Hematopoietic multipotent progenitor cell treated with erythropoietin and hydrocortisone succinate and interleukin-3 and kit ligand, for 4 days (in vitro differentiated cells): ENCODE results near the gene RASSF4.

Experiments
- DNase-seq: peaks from one replicate; pipeline ENCODE4 v3.0.0-alpha.2; 2015

RASSF4 gene, protein sequence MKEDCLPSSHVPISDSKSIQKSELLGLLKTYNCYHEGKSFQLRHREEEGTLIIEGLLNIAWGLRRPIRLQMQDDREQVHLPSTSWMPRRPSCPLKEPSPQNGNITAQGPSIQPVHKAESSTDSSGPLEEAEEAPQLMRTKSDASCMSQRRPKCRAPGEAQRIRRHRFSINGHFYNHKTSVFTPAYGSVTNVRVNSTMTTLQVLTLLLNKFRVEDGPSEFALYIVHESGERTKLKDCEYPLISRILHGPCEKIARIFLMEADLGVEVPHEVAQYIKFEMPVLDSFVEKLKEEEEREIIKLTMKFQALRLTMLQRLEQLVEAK

DNA sequence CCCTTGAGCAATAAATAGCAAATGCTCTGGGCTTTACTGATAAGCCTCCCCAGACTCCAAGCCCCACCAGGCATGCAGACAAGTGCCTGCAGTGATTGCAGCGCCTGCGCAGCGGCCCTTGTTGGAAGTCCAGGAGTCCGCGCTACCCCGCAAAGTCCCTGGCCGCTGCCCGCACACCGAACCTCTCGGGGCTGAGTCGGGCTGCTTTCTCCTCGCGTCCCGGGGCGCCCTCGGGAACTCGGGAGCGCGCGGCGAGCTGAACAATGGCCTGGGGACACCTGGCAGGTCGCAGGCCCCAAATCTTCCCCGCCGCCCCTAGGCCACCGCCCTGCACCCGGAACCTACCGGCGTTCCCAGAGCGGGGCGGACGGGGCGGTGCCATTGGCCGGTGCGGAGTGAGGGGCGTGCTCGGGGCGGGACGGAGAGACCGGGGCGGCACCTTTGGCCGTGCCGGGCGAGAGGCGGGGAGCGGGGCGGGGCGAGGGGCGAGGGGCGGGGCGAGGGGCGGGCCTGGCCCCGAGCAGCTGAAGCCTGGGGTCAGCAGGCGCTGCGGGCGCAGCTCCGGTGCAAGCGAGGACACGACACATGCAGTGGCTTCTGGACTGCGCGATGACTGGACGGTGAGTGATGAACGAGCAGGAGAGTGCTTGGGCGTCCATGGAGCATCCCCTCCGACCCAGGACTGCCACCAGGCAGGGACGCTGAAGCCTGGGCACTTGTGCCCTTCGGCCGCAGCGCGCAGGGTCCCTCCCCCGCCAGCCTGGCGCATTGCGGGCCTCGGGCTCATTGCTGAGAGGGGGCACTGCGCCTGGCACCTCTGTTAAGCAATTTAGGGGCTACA, at the start of gene RASSF4:
Gene RASSF4, plus strand, starts transcription at position 556 of the 841 bp plus-strand sequence. CDS start 10,401 bp downstream, outside the sequence.
- DNase-seq: peak; percentile 94

DNA sequence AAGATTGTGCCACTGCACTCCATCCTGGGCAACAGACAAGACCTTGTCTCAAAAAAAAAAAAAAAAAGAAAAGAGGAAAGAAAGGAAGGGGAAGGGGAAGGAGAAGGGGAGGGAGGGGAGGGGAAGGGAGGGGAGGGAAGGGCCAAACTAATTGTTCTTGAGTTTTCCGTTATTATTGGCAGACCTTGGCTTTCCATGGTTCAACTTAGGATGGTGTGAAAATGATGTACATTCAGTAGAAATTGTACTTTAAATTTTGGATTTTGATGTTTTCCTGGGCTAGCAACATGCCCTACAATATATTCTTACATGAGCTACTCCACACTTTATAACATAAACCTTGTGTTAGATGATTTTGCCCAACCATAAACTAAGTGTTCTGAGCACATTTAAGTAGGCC, 49.7 kb upstream of the RASSF4 start:
- no peak for DNase-seq

DNA sequence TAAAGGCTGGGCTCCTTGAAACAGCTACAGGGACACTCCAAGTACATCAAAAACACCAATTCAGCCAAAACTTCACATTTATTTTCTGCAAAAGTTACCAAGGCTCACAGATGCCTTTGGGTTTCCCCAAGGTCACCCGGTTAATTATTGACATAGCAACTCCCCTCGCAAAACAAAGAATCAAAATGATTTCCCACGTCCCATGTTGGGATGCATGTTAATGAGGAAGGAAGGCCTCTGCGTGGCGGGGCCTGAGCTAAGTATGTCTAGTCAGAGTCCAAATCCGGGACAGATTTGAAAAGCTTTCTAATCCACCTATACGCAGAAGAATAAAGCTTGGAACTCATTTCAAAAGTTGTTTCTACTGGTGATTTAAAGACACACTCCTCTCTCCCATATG, 49.0 kb upstream of the RASSF4 start:
- no peak for DNase-seq

DNA sequence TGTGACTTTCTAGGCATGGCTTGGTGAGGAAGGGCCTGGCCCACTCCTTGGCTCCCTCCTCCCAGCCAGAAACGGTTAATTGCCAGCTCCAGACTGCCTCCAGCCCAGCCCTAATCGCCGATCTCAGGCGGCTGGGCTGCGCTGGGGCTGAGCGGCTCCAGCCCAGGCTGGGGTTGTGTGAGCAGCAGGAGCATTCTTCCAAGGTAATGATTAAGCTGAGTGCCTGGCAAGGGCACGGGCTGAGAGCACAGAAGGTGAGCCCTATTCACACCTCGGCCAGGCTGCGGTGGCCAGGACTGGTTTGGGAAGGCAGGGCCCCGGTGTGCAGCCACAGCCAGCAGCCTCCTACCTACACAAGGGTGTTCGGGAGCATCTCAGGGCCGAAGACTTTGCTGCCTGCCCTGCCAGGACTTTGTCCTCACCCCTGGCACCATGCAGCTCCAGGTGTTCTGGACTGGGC, 48.5 kb upstream of the RASSF4 start, which contains the start of gene TMEM72:
Gene TMEM72, plus strand, starts transcription at position 257 of the 460 bp plus-strand sequence. Its CDS starts 176 bp downstream, at position 433.
- peak; percentile 86 for DNase-seq

DNA sequence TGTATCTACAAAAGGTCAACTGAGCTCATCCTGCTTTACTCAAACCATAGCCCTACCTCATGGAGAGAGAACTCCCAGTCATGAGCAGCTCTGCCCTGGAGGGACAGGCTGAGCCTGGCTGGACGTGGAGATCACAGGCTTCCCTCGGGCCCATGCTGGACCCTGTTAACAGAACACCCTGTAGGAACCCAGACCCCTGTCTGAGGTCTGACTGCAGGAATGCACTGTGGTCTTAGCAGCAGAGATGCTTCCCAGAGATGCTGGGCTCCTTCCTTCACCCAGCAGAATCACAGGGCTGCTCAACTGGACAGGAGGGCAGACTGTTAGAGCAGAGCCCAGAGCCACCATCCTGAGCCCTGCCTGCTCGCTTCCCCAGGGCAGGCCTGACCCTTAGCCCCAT, 47.7 kb upstream of the RASSF4 start:
- DNase-seq: no peak

DNA sequence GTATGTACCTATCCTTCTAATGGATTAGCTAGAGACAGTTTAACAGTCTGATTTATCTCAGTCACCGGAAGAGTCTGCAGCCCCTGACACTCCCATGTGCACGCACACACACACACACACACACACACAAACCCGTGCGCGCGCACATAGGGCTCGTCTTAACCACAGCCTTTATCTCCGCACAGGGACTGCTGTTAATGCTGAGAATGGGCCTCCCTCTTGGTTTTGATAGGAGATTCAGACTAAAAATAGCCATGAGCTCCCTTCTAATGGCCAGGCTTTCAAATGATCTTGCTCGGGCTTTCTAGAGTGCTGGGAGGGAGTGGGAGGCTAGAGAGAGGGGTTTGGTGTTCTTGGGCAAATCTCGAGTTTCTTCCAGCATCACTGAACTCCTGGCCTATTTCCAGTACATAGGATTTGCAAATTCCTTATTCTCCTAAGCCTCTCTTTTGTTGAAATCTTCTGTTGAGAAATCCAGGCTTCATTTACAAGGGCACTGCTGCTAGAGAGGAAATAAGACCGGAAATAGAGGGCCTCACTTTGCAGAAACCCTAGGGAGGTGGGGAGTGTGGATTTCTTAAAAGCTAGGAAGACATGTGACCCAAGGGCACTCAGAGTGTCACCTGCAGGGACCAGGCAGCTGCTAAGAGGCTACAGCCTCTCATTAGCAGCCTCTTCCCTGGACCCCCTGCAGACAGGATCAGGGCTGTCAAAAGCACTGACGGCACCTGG, 46.1 kb upstream of the RASSF4 start:
- DNase-seq: peak; percentile 98

DNA sequence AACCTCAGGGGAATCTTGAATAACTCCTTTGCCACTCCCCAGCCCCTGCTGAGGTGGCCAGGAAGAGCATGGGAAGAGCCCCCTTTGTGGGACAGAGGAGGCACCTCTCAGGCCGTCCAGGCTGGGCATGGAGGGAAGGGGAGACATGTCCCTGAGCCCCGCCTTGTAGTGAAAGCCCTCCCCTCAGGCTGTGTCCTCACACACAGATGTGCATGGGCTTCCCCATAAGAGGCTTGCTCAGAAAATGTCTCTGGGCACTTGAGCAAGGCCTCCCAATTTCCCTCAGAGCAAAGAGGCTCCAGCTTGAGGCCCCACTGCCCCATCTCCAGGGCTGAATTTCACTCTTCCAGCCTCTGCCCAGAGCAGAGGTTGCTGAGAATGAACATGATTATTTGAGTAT, 44.7 kb upstream of the RASSF4 start:
- no peak for DNase-seq

DNA sequence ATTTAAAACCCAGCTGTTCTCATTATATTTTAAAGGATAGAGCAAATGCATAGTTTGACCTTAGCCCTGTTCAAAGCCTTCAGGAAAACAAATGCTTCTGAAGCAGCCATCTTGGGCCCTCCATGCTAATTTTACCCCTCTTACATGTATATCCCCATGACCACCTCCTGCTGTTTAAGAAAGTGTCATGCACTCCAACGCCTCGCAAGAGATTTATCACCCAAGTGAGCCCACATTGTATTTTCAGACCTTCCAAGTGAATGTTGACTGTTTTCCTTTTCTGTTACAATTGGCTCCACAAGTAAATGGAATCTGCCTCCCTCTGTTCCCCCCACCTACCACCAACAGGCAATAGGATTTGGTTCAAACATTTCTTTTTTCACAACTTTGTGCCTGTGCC, 43.2 kb upstream of the RASSF4 start:
- DNase-seq: no peak

DNA sequence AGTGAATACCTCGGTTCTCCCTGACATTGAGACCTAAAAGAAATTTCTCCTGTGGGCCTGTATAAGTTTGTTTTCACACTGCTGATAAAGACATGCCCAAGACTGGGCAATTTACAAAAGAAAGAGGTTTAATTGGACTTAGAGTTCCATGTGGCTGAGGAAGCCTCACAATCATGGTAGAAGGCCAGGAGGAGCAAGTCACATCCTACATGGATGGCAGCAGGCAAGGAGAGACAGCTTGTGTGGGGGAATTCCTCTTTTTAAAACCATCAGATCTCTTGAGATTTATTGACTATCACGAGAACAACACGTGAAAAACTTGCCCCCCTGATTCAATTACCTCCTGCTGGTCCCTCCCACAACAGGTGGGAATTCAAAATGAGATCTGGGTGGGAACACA, 41.8 kb upstream of the RASSF4 start:
- DNase-seq: no peak

DNA sequence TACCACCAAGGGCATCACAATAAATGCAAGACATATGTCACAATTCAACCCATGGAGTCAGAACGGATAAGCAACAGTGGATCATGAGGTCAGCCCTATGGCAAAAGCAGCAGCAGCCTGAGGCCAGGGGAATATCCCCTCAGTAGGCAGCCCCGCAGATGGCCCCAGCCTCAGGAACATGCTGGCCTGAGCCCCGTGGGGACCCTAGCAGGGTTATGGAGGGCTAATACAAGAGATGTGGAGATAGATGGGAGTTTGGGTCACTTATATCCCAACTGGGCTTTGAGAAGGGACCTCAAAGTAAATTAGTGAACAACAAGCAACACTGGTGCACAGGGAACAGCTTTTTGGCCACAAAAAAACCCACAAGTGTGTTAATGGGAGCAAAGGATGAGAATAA, 39.4 kb upstream of the RASSF4 start:
- DNase-seq: no peak

DNA sequence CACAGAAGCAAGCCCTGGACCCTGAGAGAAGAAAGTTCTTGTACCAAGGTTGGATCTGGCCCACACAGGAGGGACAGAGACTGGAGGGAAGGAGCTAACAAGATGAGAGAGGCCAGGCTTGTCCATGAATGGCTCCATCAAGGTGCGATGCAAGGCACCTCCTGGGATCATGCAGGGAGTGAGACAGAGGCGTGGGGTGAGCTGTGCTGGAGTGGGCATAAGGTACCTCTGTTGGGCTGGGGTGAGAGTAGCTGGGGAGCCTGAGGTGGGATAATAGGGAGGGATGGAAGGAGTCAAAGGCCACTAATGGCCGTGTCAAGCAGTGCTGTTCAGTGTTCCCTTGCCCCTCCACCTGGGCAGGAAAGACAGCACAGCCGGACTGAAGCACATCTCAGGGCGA, 38.5 kb upstream of the RASSF4 start:
- no peak for DNase-seq

DNA sequence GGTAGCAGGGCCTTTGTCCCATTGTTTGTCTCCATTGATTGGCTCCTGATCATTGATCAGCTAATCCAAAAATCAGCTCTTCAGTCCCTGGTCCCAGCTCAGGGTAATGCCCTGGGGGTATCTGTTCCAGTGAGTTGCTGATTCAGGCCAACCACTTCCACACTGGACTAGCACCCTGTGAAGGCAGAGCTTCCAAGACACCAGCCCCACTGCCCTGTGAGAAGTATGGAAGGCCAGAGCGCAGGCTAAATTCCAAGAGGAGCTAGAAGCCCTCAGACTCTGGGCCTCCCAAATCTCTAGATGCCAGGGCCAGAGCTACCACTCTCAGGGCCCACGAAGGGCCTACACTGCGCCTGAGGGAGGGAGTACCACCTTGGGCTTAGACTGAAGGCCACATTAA, 38.1 kb upstream of the RASSF4 start:
- no peak for DNase-seq

DNA sequence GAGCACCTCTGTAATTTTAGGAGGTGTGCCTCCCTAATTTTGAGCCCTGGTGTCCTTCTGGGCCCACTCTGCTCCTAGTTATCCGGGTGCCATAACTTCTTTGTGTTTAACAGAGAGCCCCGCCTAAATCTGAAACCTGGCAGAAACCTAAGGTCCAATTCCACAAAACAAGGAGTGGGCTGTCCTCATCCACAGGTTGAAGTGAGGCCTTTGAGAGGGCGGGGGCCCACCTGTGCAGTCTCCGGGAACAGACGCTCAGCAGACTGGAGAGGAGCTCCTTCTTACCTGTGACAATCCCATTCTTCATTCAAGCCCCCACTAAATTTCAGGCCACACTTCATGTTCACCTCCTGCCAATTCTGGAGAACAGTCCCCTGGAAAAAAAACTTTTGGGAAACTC, 37.6 kb upstream of the RASSF4 start:
- no peak for DNase-seq

DNA sequence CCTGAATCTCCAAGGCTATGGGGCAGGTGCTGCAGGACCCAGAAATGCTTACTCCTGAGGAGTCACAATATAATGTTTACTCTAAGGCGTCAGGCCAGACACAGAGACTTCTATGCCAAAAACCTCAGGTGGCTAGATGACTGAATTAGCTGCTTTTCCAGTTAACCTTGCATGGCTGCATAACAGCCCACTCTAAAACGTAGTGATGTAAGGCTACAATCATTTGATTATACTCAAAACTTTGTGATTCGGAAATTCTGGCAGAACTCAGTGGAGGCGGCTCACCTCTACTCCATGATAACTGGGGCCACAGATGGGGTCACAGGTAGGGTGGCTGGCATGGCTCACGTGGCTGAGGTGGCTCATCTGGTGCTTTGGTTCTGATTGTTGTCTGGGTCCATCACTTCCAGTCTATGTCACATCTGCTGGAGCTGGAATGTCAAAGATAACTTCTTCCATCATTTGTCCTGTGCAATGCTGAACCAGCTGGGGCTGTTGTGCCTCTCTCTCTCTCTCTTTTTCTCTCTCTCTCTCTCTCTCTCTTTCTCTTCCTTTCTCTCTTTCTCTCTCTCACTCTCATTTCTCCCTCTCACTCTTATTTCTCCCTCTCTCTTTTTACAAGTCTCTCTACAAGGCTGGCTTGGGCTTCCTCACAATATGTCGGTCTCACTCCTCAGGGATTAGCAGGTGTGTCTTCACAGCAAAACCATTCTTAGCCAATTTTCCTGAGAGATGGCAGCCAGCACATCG, 36.6 kb upstream of the RASSF4 start:
- DNase-seq: no peak

DNA sequence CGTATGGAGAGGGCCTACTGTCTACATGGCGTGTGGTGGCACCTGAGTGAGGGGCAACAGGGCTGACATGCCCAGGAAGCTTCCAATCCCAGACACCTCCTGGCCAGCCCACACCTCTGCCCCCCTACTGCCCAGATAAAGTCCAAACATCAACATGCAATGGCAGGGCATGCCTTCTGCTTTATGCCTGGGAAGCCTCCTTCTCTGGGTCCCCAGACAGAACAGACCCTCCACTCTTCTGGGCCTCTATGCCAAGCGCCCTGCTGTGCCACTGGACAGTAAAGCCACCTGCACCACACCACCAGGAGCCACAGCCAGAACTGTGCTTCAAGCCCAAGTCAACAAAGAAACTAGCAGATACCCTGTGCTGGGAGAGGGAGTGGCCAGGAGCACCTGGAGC, 36.0 kb upstream of the RASSF4 start:
- no peak for DNase-seq

DNA sequence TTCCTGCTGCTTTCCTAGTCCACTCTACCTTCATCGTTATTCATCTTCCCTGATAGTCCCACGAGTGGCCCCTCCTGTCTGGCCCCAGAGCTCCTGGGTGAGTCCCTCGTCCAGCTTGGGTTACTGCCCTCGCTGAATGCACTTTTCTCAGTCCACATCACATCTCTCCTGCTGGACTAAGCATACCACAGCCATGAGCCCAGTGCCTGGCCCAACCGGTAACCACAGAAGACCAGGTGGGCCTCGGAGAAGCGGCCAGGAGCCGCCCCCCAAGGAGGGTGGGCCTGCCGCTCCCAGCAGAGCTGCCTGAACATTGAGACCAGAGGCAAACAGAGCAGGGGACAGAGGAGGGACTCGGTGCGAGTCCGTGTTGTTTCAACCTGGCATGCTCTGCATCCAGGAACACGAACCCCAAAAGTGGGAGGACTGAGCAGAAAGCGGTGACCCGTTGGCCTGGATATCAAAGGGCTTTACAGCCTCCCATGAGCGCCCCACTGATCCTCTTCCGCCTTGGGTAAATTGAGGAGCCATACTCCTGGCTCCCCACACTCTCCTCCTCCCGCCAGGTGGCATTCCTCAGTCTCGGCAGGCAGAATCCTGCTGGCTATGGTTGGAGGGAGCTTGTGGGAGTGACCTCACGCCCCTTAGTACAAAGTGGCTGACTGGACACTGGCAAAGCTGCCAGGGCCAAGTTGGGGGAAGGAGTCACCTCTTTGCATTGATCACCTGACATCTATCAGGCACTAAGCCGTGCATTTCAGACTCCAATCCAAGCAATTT, 35.2 kb upstream of the RASSF4 start:
- DNase-seq: no peak

DNA sequence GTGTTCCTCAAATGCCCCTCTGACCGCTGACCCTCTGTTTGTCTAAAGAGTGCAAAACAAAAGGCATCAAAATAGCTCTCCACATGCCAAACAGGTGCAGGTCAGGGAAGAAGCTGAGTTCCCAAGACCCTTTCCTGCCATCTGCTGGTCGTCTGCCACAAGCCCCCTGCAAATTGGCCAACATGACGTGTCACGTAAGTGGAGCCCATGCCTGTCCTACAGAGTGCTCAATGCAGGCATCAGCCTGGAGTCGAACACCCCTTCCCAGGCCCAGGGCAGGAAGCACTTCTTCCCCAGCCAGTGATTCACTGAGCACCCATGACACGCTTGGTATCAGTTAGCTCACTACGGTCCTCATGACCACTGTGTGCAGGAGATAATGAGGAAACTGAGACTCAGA, 34.4 kb upstream of the RASSF4 start:
- peak; percentile 78 for DNase-seq

DNA sequence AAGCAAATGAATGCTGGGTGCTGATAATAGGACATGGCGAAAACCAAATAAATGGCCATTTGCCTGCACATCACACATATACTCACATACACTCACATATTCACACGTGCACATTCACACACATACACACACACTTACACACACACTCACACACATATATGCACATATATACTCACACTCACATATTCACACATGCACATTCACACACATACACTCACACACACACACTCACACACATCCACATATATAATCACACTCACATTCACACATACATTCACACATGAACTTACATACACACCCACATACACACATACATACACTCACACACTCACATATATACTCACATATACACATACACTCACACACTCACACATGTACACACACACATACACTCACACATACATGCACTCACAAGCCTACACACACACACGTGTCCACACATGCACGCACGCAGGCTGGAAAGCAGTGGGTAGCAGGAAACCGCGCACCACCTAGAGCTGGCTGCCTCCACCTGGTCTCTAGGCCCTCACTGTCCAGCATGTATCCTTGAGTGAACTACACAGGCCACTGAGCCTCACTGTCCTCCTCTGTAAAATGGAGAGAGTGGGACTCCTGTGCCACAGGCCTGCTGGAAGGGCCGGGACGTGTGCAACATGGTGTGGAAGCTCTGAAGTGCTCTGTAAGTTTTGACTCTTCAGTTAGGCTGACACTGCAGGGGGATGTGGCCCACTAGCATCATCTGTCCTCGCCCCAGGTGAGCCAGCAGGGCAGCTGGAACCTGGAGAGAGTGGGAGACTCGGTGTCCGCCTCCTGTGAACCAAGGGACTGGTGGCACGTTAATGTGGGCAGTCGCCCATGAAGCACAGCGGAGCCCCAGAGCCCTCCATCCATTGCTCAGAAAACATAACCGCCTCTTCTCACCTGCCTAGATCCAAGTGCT, 33.5 kb upstream of the RASSF4 start:
- DNase-seq: no peak

DNA sequence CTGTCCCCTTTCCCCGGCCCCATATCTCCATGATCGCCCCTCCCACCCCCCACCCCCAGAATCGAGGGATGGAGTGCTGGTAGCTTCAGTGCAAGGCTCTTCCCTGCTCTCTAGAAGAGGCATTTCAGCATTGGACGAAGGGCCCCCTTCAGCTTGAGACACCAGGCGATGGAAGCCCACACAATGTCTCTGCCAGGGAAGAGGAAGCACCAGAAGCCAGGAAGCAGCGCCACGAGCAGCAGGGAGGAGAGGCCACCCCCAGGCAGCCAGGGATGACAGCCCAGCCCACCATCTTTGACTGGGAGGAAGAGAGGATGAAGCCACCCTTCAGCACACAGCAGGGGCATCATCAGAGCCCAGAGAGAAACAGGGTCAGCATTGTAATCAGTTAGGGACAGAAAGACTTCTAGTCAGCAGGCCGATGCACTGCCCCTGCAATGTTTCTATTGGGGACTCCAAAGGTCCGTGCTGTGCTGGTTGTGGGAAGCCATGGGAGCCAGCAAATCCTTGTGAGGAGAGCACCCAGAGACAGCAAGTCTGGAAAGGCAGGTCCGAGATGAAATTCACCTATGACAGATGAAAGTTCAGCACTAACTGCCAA, 32.8 kb upstream of the RASSF4 start:
- no peak for DNase-seq

DNA sequence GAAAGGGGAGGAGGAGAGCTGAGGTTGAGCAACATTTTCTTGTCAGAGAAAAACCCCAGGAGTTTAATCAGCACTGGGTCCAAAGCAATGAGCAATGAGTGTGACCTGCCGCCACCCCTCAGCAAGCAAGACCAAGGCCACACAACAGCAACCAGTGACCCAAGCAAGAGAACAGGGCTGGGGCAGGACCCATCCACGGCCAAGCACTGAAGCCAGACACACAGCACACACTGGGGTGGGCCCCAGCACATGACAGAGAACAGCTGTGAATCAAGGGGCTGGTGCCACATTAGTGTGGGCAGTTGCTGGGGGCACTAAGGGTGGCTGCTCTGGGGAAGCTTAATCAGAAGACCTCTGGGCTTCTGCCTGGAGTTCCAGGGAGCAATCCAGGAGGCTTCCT, 32.2 kb upstream of the RASSF4 start:
- DNase-seq: no peak
